Measurements from ENCODE around the gene FGF11. TPM values are rescaled to one million over a fixed set of nuclear protein-coding genes. Genes with fewer than 3 reads are reported as not detected.

The FGF11 gene
- total RNA-seq, 2 experiments from 2014 or later = 1.5 to 1.7 TPM

DNA sequence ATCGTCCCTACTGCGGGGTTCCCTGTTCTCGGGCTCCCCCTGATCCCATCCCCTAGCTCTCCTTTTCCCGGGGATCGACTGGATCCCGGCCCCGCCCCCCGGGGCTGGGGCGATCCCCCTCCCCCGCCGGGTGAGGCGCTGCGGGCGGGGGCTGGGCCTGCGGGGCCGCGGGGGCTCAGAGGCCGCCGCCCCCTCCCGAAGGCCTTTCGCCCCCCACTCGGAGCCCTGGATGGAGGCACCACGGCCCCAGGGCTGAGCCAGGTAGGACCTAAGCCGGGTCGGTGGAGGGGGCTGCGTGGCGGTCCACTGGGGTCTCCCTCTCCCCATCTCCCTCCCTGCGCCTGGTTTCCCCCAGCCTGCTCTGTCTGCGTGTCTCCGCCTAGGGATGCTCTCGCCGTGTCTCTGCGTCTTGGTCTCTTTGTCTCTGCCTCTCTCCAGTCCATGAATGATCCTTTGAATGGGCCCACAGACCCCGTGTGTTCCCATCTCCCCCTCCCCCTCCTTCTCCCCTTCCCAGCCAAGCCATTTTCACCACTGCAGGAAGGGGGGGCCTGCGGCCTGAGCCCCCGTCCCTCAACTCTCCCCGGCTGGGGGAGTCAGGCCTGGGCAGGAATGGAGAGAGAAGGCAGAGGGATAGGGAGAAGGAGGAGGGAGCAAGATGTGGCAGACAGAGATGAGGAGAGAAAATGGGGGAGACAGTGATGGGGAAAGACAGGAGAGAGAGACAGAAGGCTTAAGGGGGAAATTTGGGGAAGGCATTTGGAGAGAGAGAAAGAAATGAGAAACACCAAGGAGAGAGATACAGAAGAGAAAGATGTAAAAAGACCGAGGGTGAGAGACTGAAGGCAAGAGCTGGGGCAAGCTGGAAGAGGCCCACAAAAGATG, 33.7 kb upstream of the FGF11 start:
- H3K4me3 Mint-ChIP-seq = peak overlapping the region; percentile 89
- H3K27me3 ChIP-seq (ENCODE audit: control insufficient read depth in 1 of 2, insufficient read depth in 2 of 2, low read length in 2 of 2) = peaks cover 0 to 5% of the 10 kb centered on the region in 2 experiments
- intact Hi-C loops (cut with DNase I, micrococcal nuclease) = loop anchor here in 1 of 2 experiments (2.0 to 10.0 kb wide), 2 partner anchors 29 to 51 kb away; partner anchors contain the start of genes KCTD11, TMEM102 and TMEM95

DNA sequence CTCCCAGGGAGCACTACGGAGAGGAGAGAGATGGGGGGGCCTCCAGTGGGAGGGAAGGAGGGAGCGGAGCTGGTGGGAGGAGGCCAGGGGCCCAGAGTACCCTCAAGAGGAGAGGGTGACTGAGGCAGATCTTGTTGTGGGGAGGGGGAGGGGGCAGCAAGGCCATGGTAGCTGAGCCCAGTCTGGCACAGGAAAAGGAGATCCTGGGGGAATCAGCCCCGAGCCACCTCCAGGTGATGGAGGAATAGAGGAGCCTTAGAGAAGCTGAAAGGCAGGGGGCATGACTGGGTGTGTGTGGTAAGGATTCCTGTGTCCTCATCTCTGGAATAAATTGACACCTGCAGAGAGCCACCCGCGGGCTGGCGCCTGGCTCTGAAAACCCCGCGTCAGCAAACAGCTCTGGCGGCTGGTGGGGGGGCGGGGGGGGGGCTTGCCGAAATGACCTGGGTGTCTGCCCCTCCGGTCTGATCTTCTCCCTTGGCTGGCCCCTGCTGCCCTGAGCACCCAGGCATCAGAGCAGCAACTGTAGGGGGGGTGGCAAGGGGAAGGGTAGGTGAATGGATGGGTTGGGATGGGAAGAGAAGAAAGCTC, 33.0 kb upstream of the FGF11 start:
- DNase-seq = no peak
- no peak for ATAC-seq (ENCODE audit: poor library complexity)

More for the DNA sequence above, 33.7 kb upstream of the FGF11 start:
- H3K27ac ChIP-seq (ENCODE audit: low read depth in 1 of 2, low read length in 2 of 2) = no peak overlapping the region
- Mint-ChIP-seq H3K9me3 (no peaks in the 10 kb centered on the region), H3K27ac (peak overlapping the region; percentile 63), H3K4me1 (ENCODE audit: low read depth) (peaks cover 28% of the 10 kb centered on the region), H3K27me3 (no peaks in the 10 kb centered on the region), H3K36me3 (ENCODE audit: low read depth) (peaks cover 9% of the 10 kb centered on the region)
- H3K9me3 ChIP-seq (ENCODE audit: control insufficient read depth in 1 of 2, insufficient read depth in 1 of 2, low read length in 2 of 2) = no peaks in the 10 kb centered on the region
- POLR2A ChIA-PET = interaction anchor here (1.2 to 2.9 kb wide), 3 partner anchors 22 to 281 kb away, joined by 4 to 23 read pairs (median 7); partner anchors contain the start of genes POLR2A and TP53
- ATAC-seq (ENCODE audit: poor library complexity) (no peak), DNase-seq (peak in 1 of 14 experiments; percentile 50)
- peaks cover 36% of the 10 kb centered on the region for H3K4me1 ChIP-seq (ENCODE audit: insufficient read depth, low read length)
- peak overlapping the region; percentile 77 for H3K4me3 ChIP-seq (ENCODE audit: low read length)
- TF ChIP-seq, protein P1, sequence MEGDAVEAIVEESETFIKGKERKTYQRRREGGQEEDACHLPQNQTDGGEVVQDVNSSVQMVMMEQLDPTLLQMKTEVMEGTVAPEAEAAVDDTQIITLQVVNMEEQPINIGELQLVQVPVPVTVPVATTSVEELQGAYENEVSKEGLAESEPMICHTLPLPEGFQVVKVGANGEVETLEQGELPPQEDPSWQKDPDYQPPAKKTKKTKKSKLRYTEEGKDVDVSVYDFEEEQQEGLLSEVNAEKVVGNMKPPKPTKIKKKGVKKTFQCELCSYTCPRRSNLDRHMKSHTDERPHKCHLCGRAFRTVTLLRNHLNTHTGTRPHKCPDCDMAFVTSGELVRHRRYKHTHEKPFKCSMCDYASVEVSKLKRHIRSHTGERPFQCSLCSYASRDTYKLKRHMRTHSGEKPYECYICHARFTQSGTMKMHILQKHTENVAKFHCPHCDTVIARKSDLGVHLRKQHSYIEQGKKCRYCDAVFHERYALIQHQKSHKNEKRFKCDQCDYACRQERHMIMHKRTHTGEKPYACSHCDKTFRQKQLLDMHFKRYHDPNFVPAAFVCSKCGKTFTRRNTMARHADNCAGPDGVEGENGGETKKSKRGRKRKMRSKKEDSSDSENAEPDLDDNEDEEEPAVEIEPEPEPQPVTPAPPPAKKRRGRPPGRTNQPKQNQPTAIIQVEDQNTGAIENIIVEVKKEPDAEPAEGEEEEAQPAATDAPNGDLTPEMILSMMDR (IDR thresholded peaks at IDR 0.05) = no peak
- CTCF ChIA-PET = interaction anchor here (2.3 kb wide), 1 partner anchor 21 kb away, joined by 6 read pairs; no protein-coding TSS in a partner anchor
- no peaks in the 10 kb centered on the region for H3K36me3 ChIP-seq (ENCODE audit: insufficient read depth, low read length)

DNA sequence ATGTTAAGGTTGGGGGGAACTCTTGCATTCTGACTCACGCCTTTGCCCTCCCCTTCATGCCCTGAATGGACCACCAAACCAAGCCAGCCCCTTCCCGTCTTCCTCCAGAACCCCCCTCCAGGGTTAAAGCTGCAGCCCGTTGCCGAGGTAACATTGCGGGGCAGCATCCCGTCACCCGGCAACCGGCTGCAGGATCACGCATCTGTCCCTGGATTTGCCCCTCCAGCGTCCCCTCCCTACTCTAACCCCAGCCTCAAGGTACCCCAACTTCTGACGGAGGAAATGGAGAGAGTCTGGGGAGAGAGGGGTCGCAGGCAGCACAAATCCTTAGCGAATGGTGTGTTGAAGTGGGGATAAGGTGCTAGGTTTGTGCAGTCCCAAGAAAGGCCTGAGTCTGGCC, 32.2 kb upstream of the FGF11 start:
- no peak for ATAC-seq (ENCODE audit: poor library complexity)
- H3K4me3 ChIP-seq (ENCODE audit: low read length) = no peak overlapping the region
- H3K9me3 Mint-ChIP-seq = no peaks in the 10 kb centered on the region
- peaks cover 28% of the 10 kb centered on the region for H3K4me1 Mint-ChIP-seq (ENCODE audit: low read depth)
- peaks cover 0 to 5% of the 10 kb centered on the region in 2 experiments for H3K27me3 ChIP-seq (ENCODE audit: control insufficient read depth in 1 of 2, insufficient read depth in 2 of 2, low read length in 2 of 2)
- H3K27ac Mint-ChIP-seq = peak overlapping the region; percentile 27
- intact Hi-C loops (cut with DNase I, micrococcal nuclease) = loop anchor here (1.0 to 10.0 kb wide), 2 partner anchors 25 to 52 kb away; partner anchors contain the start of genes KCTD11 (in 1 of the 2) and TMEM95 (in 1 of the 2)
- no peak overlapping the region for H3K27ac ChIP-seq (ENCODE audit: low read depth in 1 of 2, low read length in 2 of 2)
- no peaks in the 10 kb centered on the region for H3K27me3 Mint-ChIP-seq
- no peaks in the 10 kb centered on the region for H3K36me3 ChIP-seq (ENCODE audit: insufficient read depth, low read length)
- TF ChIP-seq, protein P1 (IDR thresholded peaks at IDR 0.05) = no peak
- ChIA-PET CTCF (interaction anchor here (2.2 kb wide), 1 partner anchor 52 kb away, joined by 5 read pairs; the partner anchor contains the start of gene TMEM95), POLR2A (interaction anchor here (1.2 to 1.9 kb wide), 2 partner anchors 23 to 279 kb away, joined by 7 read pairs; partner anchors contain the start of gene TP53)
- H3K36me3 Mint-ChIP-seq (ENCODE audit: low read depth) = peaks cover 9% of the 10 kb centered on the region
- peaks cover 36% of the 10 kb centered on the region for H3K4me1 ChIP-seq (ENCODE audit: insufficient read depth, low read length)
- DNase-seq = no peak
- peak overlapping the region; percentile 51 for H3K4me3 Mint-ChIP-seq
- H3K9me3 ChIP-seq (ENCODE audit: control insufficient read depth in 1 of 2, insufficient read depth in 1 of 2, low read length in 2 of 2) = no peaks in the 10 kb centered on the region

More for the DNA sequence above, 33.0 kb upstream of the FGF11 start:
- Mint-ChIP-seq H3K4me3 (peak overlapping the region; percentile 89), H3K36me3 (ENCODE audit: low read depth) (peaks cover 9% of the 10 kb centered on the region), H3K9me3 (no peaks in the 10 kb centered on the region), H3K27ac (peak overlapping the region; percentile 63), H3K4me1 (ENCODE audit: low read depth) (peaks cover 28% of the 10 kb centered on the region), H3K27me3 (no peaks in the 10 kb centered on the region)
- peaks cover 0 to 5% of the 10 kb centered on the region in 2 experiments for H3K27me3 ChIP-seq (ENCODE audit: control insufficient read depth in 1 of 2, insufficient read depth in 2 of 2, low read length in 2 of 2)
- no peaks in the 10 kb centered on the region for H3K36me3 ChIP-seq (ENCODE audit: insufficient read depth, low read length)
- peaks cover 36% of the 10 kb centered on the region for H3K4me1 ChIP-seq (ENCODE audit: insufficient read depth, low read length)
- no peak overlapping the region for H3K4me3 ChIP-seq (ENCODE audit: low read length)
- CTCF ChIA-PET = no interaction called here
- TF ChIP-seq, protein P1 (IDR thresholded peaks at IDR 0.05) = no peak
- intact Hi-C loops (cut with DNase I, micrococcal nuclease) = loop anchor here in 1 of 2 experiments (10.0 kb wide), 1 partner anchor 52 kb away; the partner anchor contains the start of genes KCTD11 and TMEM95
- POLR2A ChIA-PET = interaction anchor here (1.2 to 1.5 kb wide), 2 partner anchors 22 to 280 kb away, joined by 4 to 7 read pairs; partner anchors contain the start of gene TP53
- no peak overlapping the region for H3K27ac ChIP-seq (ENCODE audit: low read depth in 1 of 2, low read length in 2 of 2)
- H3K9me3 ChIP-seq (ENCODE audit: control insufficient read depth in 1 of 2, insufficient read depth in 1 of 2, low read length in 2 of 2) = no peaks in the 10 kb centered on the region
